PC-3 (cell line): ENCODE results near the gene GNRH2.

ENCODE experiments used
- CTCF ChIP-seq: fragments of 300-600 bp; sonication (generic); conservative IDR thresholded peaks from 2 replicates; pipeline ENCODE4 v1.5.1; 2017; ENCODE audit warnings: antibody characterized with exemption, low read depth, mild to moderate bottlenecking, low read length
- EZH2phosphoT487 ChIP-seq: fragments of 300-600 bp; sonication (generic); IDR thresholded peaks from 2 replicates; pipeline ENCODE4 v1.6.1; 2018; ENCODE audit warnings: mild to moderate bottlenecking, antibody characterized with exemption, low read length, borderline replicate concordance

DNA sequence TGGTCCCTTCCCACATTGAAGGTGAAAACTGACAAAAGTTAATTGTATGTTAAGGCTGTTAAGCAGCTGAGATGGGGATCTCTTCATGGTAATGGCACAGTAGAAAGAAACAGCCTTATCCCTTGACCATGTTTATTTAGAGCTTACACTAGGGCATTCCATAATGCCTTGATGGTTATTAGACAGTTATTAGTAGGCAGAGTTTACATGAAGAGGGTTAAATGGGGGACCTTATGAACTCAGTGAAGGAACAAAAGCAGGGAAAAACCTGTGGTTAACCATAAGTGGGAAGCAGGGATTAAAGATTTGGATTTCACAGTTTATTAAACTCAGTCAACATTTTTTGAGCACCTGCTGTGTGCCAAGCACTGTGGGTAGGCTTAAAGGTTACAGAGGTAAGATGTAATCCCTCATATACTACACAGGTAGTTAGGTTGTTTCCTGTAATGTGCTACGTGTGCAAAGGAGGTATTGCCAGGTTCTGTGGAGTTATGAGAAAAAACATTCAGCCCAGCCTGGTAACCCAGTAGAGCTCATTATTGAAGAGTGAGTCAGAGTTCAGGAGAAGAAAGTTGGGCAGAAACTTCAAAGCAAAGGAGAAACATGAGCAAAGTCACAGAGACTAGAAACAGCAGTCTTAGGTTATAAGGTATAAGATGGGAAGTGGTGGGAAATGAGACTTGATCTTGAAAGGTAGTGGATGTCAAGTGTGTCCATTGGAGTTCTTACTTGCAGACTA, 32.3 kb upstream of the GNRH2 start:
- TF ChIP-seq CTCF (no peak), EZH2phosphoT487 (no peak)
